ENCODE data around the gene SPRY4. TPM values are rescaled to one million over a fixed set of nuclear protein-coding genes. Genes with fewer than 3 reads are reported as not detected.

Gene SPRY4
- total and polyA plus RNA-seq, 2 of the 8 experiments (the other 6 are each of a cell fraction or from before 2014, with no cell fraction given), result 59.1 to 113 TPM

DNA sequence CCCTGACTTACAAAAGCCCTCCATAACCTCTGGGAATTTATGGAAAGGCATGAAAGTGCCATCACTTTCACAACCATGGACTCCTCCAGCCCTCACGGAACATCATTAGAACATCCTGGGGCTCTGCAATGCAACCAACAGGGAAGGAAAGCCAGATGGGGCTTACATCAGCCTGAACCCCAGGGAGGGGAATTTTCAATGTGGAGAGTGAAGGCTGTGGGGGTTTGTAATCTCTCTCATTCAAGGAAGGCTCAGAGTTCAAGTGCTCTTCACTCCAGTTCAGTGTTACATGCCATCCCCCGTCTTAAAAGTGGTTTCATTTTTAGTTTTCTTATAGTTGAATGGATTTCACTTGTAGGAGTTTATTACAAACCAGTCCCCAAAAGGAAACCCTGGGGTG, 5.7 kb downstream of the SPRY4 start (continued):
- TF ChIP-seq EGR1 (IDR thresholded peaks at IDR 0.05; ENCODE audit: borderline replicate concordance, low read depth, low read length) (no peak), TBP (IDR thresholded peaks at IDR 0.05; ENCODE audit: low read depth, low read length) (no peak), SP4 (IDR thresholded peaks at IDR 0.05; ENCODE audit: low read length) (no peak), BCL11A (IDR thresholded peaks at IDR 0.05; ENCODE audit: low read depth in 2 of 2, low read length in 2 of 2) (no peak), TEAD4 (IDR thresholded peaks at IDR 0.05; ENCODE audit: low read depth, low read length) (no peak), CHD1 (IDR thresholded peaks at IDR 0.05; ENCODE audit: low read depth, low read length) (no peak)
- TF ChIP-seq, protein P1, sequence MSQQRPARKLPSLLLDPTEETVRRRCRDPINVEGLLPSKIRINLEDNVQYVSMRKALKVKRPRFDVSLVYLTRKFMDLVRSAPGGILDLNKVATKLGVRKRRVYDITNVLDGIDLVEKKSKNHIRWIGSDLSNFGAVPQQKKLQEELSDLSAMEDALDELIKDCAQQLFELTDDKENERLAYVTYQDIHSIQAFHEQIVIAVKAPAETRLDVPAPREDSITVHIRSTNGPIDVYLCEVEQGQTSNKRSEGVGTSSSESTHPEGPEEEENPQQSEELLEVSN (IDR thresholded peaks at IDR 0.05), result no peak

Measured in H1 (cell line).